Activated CD8-positive, alpha-beta T cell treated with anti-CD3 and anti-CD28 coated beads for 36 hours (primary cell): ENCODE results near the gene MAP3K5. TPM values are rescaled to one million over a fixed set of nuclear protein-coding genes. Genes with fewer than 3 reads are reported as not detected.

Experiments
- ATAC-seq: fragments of 200-7000 bp; cut with Tn5 transposase; one replicate; pipeline ENCODE4 v1.10.0; 2021; ENCODE audit warnings: mild to moderate bottlenecking, moderate library complexity
- CTCF ChIA-PET: fragments of 350-600 bp; sonication (Branson Sonifier 250); formaldehyde crosslinking; loops from one replicate; lab custom pipeline; 2021; ENCODE audit warnings: antibody characterized with exemption; lab: Charles Lee
- POLR2A ChIA-PET: fragments of 350-600 bp; sonication (Branson Sonifier 250); formaldehyde crosslinking; loops from one replicate; lab custom pipeline; 2021; ENCODE audit warnings: antibody characterized with exemption; lab: Charles Lee
- DNase-seq: peaks from one replicate; pipeline ENCODE4 v3.0.0-alpha.2; 2020
- H3K27ac Mint-ChIP-seq: one replicate; pipeline ENCODE4 v1.8.0; 2021; ENCODE audit warnings: mild to moderate bottlenecking, mixed read lengths
- H3K27me3 Mint-ChIP-seq: one replicate; pipeline ENCODE4 v1.8.0; 2021; ENCODE audit warnings: mixed read lengths
- H3K36me3 Mint-ChIP-seq: one replicate; pipeline ENCODE4 v1.8.0; 2021; ENCODE audit warnings: low read depth, mixed read lengths
- H3K4me1 Mint-ChIP-seq: one replicate; pipeline ENCODE4 v1.8.0; 2021; ENCODE audit warnings: low read depth, mixed read lengths
- H3K4me3 Mint-ChIP-seq: one replicate; pipeline ENCODE4 v1.8.0; 2021; ENCODE audit warnings: mild to moderate bottlenecking, moderate library complexity, mixed read lengths
- H3K9me3 Mint-ChIP-seq: one replicate; pipeline ENCODE4 v1.8.0; 2021; ENCODE audit warnings: mixed read lengths
- CTCF ChIP-seq: fragments of 200-600 bp; IDR thresholded peaks from one replicate; pipeline ENCODE4 v1.8.0; 2022; ENCODE audit warnings: antibody characterized with exemption, mild to moderate bottlenecking
- intact Hi-C: fragments of 100-400 bp; cut with micrococcal nuclease; formaldehyde crosslinking; loops from one replicate; pipeline ENCODE4 v1.10.0; 2022
- total RNA-seq, 2 experiments: library from RNA; stranded (reverse); gene quantifications; one replicate each; pipeline ENCODE4 v1.2.3, GENCODE V29; 2021

The MAP3K5 gene
- total RNA-seq, 2 experiments from 2014 or later: 4.4 to 4.6 TPM

GRCh38 chr6:136684466-136684865 lies 107.8 kb downstream of the MAP3K5 start:
- no peaks in the 10 kb centered on the region for H3K4me1 Mint-ChIP-seq
- peaks cover 6% of the 10 kb centered on the region for H3K9me3 Mint-ChIP-seq
- intact Hi-C loops: no loop called here
- no peak overlapping the region for H3K27ac Mint-ChIP-seq
- no peak overlapping the region for H3K4me3 Mint-ChIP-seq
- CTCF ChIA-PET: interaction anchor here (0.6 to 1.9 kb wide), 2 partner anchors 40 to 108 kb away, joined by 3 to 9 read pairs; partner anchors contain the start of gene MAP3K5
- peaks cover 14% of the 10 kb centered on the region for H3K36me3 Mint-ChIP-seq
- ATAC-seq: no peak
- H3K27me3 Mint-ChIP-seq: no peaks in the 10 kb centered on the region
- TF ChIP-seq CTCF: no peak
- DNase-seq: no peak
- POLR2A ChIA-PET: no interaction called here

DNA sequence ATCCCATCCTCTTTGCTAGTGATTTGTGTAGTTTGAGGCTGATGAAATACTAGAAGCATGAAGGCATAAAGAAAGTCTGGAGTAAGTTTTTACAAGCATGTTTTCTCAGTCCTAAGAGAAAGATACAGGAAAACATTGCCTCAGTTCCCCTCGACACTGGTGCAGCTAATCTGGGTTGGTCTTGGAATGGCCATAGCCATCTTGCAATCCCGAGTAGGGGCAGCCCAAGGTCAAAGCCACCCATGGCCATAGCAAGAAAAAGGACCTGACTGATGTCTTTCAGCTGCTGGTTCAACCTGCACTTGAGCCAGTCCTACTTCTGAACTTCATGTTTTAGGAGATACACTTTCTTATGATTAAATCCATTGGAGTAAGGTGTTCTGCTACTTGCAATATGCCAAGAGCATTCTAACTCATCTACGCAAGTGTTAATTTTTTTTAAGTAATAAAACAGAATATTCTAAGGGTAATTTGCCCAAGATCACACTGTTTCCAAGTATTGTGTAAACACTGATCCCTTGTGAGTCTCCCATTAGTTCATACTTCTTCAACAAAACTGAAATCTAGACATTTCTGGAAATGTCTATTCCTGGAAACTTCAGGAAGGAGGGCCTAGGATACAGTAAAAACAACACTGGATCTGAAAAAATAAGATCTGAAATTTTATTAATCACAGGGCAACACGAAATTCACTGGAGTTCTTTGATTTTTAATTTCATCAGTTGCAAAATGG lies 108.9 kb downstream of the MAP3K5 start:
- DNase-seq (no peak), ATAC-seq (no peak)
- CTCF ChIA-PET: no interaction called here
- peaks cover 14% of the 10 kb centered on the region for H3K36me3 Mint-ChIP-seq
- no peak for TF ChIP-seq CTCF
- no peak overlapping the region for H3K4me3 Mint-ChIP-seq
- H3K27ac Mint-ChIP-seq: no peak overlapping the region
- no peaks in the 10 kb centered on the region for H3K4me1 Mint-ChIP-seq
- intact Hi-C loops: no loop called here
- POLR2A ChIA-PET: no interaction called here
- H3K27me3 Mint-ChIP-seq: no peaks in the 10 kb centered on the region
- H3K9me3 Mint-ChIP-seq: peaks cover 6% of the 10 kb centered on the region

GRCh38 chr6:136682292-136682691 lies 110.0 kb downstream of the MAP3K5 start:
- TF ChIP-seq CTCF: no peak
- ChIA-PET CTCF (interaction anchor here (1.2 kb wide), 1 partner anchor 38 kb away, joined by 5 read pairs; no protein-coding TSS in a partner anchor), POLR2A (interaction anchor here (0.6 kb wide), 1 partner anchor 26 kb away, joined by 3 read pairs; no protein-coding TSS in a partner anchor)
- no peaks in the 10 kb centered on the region for H3K27me3 Mint-ChIP-seq
- peaks cover 8% of the 10 kb centered on the region for H3K36me3 Mint-ChIP-seq
- DNase-seq: no peak
- H3K4me1 Mint-ChIP-seq: no peaks in the 10 kb centered on the region
- peaks cover 1% of the 10 kb centered on the region for H3K9me3 Mint-ChIP-seq
- intact Hi-C loops: no loop called here
- no peak overlapping the region for H3K27ac Mint-ChIP-seq
- H3K4me3 Mint-ChIP-seq: no peak overlapping the region
- ATAC-seq: no peak

DNA sequence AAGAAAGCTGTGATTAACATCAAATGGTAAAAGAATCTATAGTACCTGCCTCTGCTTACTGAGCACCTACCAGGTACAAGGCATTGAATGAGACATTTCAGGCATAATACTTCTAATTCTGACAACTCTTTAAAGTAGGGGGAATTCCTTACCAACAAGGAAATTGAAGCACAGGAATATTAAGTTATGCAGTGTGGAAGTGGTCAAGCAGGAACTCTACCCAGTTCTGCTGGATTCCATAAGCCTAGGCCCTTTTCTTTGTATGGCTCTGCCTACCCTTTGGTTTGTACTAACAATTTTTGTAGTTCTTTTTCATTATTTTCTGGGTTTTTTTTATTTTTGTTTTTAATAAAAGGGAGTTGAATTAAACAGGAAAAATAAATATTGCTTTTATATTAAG lies 114.5 kb downstream of the MAP3K5 start:
- Mint-ChIP-seq H3K9me3 (peaks cover 2% of the 10 kb centered on the region), H3K4me3 (no peak overlapping the region), H3K4me1 (no peaks in the 10 kb centered on the region), H3K27me3 (no peaks in the 10 kb centered on the region), H3K27ac (no peak overlapping the region), H3K36me3 (peaks cover 15% of the 10 kb centered on the region)
- intact Hi-C loops: no loop called here
- ATAC-seq: no peak
- CTCF ChIA-PET: interaction anchor here (1.4 kb wide), 1 partner anchor 34 kb away, joined by 6 read pairs; no protein-coding TSS in a partner anchor
- TF ChIP-seq CTCF: no peak
- POLR2A ChIA-PET: no interaction called here
- DNase-seq: no peak

GRCh38 chr6:136677344-136677743 lies 114.9 kb downstream of the MAP3K5 start:
- CTCF ChIA-PET: interaction anchor here (1.4 kb wide), 1 partner anchor 33 kb away, joined by 6 read pairs; no protein-coding TSS in a partner anchor
- DNase-seq (no peak), ATAC-seq (no peak)
- intact Hi-C loops: no loop called here
- H3K27ac Mint-ChIP-seq: no peak overlapping the region
- no peaks in the 10 kb centered on the region for H3K4me1 Mint-ChIP-seq
- H3K36me3 Mint-ChIP-seq: peaks cover 16% of the 10 kb centered on the region
- no peaks in the 10 kb centered on the region for H3K27me3 Mint-ChIP-seq
- POLR2A ChIA-PET: no interaction called here
- no peak overlapping the region for H3K4me3 Mint-ChIP-seq
- no peak for TF ChIP-seq CTCF
- peaks cover 2% of the 10 kb centered on the region for H3K9me3 Mint-ChIP-seq
